GM12874 (cell line): ENCODE data around the gene NIT2.

Source experiments
- TF ChIP-seq, protein P1 (sequence below): IDR thresholded peaks from 2 replicates; pipeline ENCODE4 v1.5.1; 2011; ENCODE audit warnings: low read depth, mild to moderate bottlenecking, control low read depth, low read length, moderate library complexity; ENCODE audit not compliant: insufficient read depth

The NIT2 gene

DNA sequence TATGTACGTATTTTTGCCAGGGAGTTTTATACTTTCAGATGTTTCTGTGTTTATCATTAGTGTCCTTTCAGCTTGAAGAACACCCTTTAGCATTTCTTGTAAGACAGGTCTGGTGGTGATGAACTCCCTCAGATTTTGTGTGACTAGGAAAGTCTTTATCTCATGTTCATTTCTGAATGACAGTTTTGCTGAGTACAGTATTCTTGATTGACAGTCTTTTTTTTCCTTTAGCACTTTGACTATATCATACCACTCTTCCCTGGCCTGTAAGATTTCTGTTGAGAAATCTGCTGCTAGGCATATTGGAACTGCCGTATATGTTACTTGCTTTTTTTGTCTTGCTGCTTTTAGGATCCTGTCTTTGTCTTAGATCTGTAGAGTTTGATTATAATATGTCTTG, 72.6 kb downstream of the NIT2 start:
- TF ChIP-seq, protein P1, sequence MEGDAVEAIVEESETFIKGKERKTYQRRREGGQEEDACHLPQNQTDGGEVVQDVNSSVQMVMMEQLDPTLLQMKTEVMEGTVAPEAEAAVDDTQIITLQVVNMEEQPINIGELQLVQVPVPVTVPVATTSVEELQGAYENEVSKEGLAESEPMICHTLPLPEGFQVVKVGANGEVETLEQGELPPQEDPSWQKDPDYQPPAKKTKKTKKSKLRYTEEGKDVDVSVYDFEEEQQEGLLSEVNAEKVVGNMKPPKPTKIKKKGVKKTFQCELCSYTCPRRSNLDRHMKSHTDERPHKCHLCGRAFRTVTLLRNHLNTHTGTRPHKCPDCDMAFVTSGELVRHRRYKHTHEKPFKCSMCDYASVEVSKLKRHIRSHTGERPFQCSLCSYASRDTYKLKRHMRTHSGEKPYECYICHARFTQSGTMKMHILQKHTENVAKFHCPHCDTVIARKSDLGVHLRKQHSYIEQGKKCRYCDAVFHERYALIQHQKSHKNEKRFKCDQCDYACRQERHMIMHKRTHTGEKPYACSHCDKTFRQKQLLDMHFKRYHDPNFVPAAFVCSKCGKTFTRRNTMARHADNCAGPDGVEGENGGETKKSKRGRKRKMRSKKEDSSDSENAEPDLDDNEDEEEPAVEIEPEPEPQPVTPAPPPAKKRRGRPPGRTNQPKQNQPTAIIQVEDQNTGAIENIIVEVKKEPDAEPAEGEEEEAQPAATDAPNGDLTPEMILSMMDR = no peak

DNA sequence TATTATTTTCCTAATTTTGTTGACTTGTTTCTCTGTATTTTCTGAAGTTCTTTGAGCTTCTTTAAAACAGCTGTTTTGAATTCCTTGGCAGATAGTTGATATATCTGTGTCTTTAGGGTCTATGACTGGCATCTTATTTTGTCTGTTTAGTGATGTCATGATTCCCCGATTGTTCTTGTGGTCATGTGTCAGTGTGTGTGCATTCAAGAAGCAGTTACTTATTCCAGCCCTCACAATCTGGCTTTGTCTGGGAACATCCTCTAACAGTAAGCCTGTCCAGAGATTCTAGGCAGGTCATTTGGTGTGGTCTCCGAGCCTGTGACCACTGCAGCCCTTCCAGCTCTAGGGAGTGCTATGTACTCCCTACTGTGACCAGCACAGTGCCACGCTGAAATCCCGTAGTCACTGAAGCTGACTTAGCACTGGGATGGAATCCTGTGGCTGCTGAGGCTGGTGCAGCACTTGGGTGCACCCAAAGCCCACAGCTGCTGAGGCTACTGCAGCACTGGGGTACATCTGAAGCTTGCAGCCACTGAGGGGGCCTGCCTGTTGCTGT, 73.5 kb downstream of the NIT2 start:
- TF ChIP-seq, protein P1 = no peak
